Activated CD4-positive, alpha-beta T cell treated with anti-CD3 and anti-CD28 coated beads for 36 hours (primary cell): ENCODE results near the gene MARS2. TPM values are rescaled to one million over a fixed set of nuclear protein-coding genes. Genes with fewer than 3 reads are reported as not detected.
"Not testable (repeated sequence)": the region's sequence is repeated elsewhere in the genome, so short reads cannot be mapped to it uniquely, and the experiment has no call there.

Experiments used
- ATAC-seq: fragments of 200-7000 bp; cut with Tn5 transposase; one replicate; pipeline ENCODE4 v1.10.0; 2021; ENCODE audit warnings: mild to moderate bottlenecking, moderate library complexity
- CTCF ChIA-PET: fragments of 350-600 bp; sonication (Branson Sonifier 250); formaldehyde crosslinking; loops from one replicate; lab custom pipeline; 2021; ENCODE audit warnings: antibody characterized with exemption; lab: Charles Lee
- POLR2A ChIA-PET: fragments of 350-600 bp; sonication (Branson Sonifier 250); formaldehyde crosslinking; loops from one replicate; lab custom pipeline; 2021; ENCODE audit warnings: antibody characterized with exemption, inconsistent platforms; lab: Charles Lee
- DNase-seq: peaks from one replicate; pipeline ENCODE4 v3.0.0-alpha.2; 2020
- H3K27ac Mint-ChIP-seq: one replicate; pipeline ENCODE4 v1.8.0; 2021; ENCODE audit warnings: mixed read lengths
- H3K27me3 Mint-ChIP-seq: one replicate; pipeline ENCODE4 v1.8.0; 2021; ENCODE audit warnings: mixed read lengths
- H3K36me3 Mint-ChIP-seq: one replicate; pipeline ENCODE4 v1.8.0; 2021; ENCODE audit warnings: low read depth, mixed read lengths
- H3K4me1 Mint-ChIP-seq: one replicate; pipeline ENCODE4 v1.8.0; 2021; ENCODE audit warnings: mixed read lengths
- H3K4me3 Mint-ChIP-seq: one replicate; pipeline ENCODE4 v1.8.0; 2021; ENCODE audit warnings: mild to moderate bottlenecking, moderate library complexity, mixed read lengths
- H3K9me3 Mint-ChIP-seq: one replicate; pipeline ENCODE4 v1.8.0; 2021; ENCODE audit warnings: low read depth, mixed read lengths
- intact Hi-C, 2 experiments: fragments of 100-400 bp; cut with DNase I in 1 of 2; cut with micrococcal nuclease in 1 of 2; formaldehyde crosslinking; loops; one replicate each; pipeline versions ENCODE4 v1.14.2 to v1.15.1; 2022 to 2024; cut with DNase I, micrococcal nuclease
- total RNA-seq, 2 experiments: library from RNA; stranded (reverse); gene quantifications; one replicate each; pipeline ENCODE4 v1.2.3, GENCODE V29; 2021

Gene MARS2
- total RNA-seq, 2 experiments from 2014 or later = 9.2 to 12.1 TPM

- POLR2A ChIA-PET = no interaction called here
Measured at GRCh38 chr2:197675711-197676188, 29.4 kb upstream of the MARS2 start.

GRCh38 chr2:197677056-197677455 is 28.1 kb upstream of the MARS2 start:
- ChIA-PET CTCF (no interaction called here), POLR2A (no interaction called here)
- peaks cover 22% of the 10 kb centered on the region for H3K27me3 Mint-ChIP-seq
- intact Hi-C loops = no loop called here
- no peak overlapping the region for H3K4me3 Mint-ChIP-seq
- no peak overlapping the region for H3K27ac Mint-ChIP-seq
- no peaks in the 10 kb centered on the region for H3K4me1 Mint-ChIP-seq
- no peaks in the 10 kb centered on the region for H3K9me3 Mint-ChIP-seq
- no peaks in the 10 kb centered on the region for H3K36me3 Mint-ChIP-seq
- ATAC-seq = no peak
- no peak for DNase-seq

More at GRCh38 chr2:197675711-197676188, 29.4 kb upstream of the MARS2 start:
- Mint-ChIP-seq H3K36me3 (no peaks in the 10 kb centered on the region), H3K9me3 (no peaks in the 10 kb centered on the region), H3K27me3 (peaks cover 24% of the 10 kb centered on the region), H3K4me3 (no peak overlapping the region), H3K27ac (no peak overlapping the region), H3K4me1 (no peaks in the 10 kb centered on the region)
- DNase-seq (no peak), ATAC-seq (no peak)
- intact Hi-C loops = no loop called here
- CTCF ChIA-PET = interaction anchor here (0.7 kb wide), 1 partner anchor 582 kb away, joined by 4 read pairs; no protein-coding TSS in a partner anchor

- Mint-ChIP-seq H3K4me3 (no peak overlapping the region), H3K4me1 (no peaks in the 10 kb centered on the region), H3K9me3 (no peaks in the 10 kb centered on the region), H3K27ac (no peak overlapping the region), H3K27me3 (peaks cover 22% of the 10 kb centered on the region), H3K36me3 (no peaks in the 10 kb centered on the region)
- intact Hi-C loops = no loop called here
- ATAC-seq (peak; percentile 58), DNase-seq (no peak)
- ChIA-PET CTCF (no interaction called here), POLR2A (no interaction called here)
Measured at GRCh38 chr2:197677483-197677882, 27.7 kb upstream of the MARS2 start.

DNA sequence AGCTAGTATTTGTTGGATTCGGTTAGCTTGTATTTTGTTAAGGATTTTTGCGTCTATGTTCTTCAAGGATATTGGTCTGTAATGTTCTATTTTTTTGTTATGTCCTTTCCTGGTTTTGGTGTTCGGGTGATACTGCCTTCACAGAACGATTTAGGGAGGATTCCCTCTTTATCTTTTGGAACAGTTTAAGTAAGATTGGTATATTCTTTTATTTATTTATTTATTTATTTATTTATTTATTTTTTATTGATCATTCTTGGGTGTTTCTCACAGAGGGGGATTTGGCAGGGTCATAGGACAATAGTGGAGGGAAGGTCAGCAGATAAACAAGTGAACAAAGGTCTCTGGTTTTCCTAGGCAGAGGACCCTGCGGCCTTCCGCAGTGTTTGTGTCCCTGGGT is 10.0 kb upstream of the MARS2 start:
- intact Hi-C loops, H3K27ac Mint-ChIP-seq, DNase-seq, ATAC-seq, H3K4me1 Mint-ChIP-seq, H3K4me3 Mint-ChIP-seq, H3K36me3 Mint-ChIP-seq, POLR2A ChIA-PET, H3K27me3 Mint-ChIP-seq, H3K9me3 Mint-ChIP-seq: not testable (repeated sequence)
- CTCF ChIA-PET = interaction anchor here (0.6 to 1.0 kb wide), 2 partner anchors 37 to 524 kb away, joined by 3 read pairs; no protein-coding TSS in a partner anchor

GRCh38 chr2:197695971-197696370 is 9.2 kb upstream of the MARS2 start:
- H3K36me3 Mint-ChIP-seq, DNase-seq, H3K4me3 Mint-ChIP-seq, H3K27ac Mint-ChIP-seq, intact Hi-C loops, H3K4me1 Mint-ChIP-seq, POLR2A ChIA-PET, H3K27me3 Mint-ChIP-seq, ATAC-seq, CTCF ChIA-PET, H3K9me3 Mint-ChIP-seq: not testable (repeated sequence)

- H3K4me1 Mint-ChIP-seq = peaks cover 13% of the 10 kb centered on the region
- intact Hi-C loops, H3K4me3 Mint-ChIP-seq, DNase-seq, CTCF ChIA-PET, H3K27ac Mint-ChIP-seq, POLR2A ChIA-PET, H3K9me3 Mint-ChIP-seq, H3K27me3 Mint-ChIP-seq, ATAC-seq, H3K36me3 Mint-ChIP-seq: not testable (repeated sequence)
Measured at GRCh38 chr2:197696571-197696970, 8.6 kb upstream of the MARS2 start.

- H3K4me3 Mint-ChIP-seq, DNase-seq, H3K27ac Mint-ChIP-seq, POLR2A ChIA-PET, H3K9me3 Mint-ChIP-seq, ATAC-seq, H3K36me3 Mint-ChIP-seq, H3K27me3 Mint-ChIP-seq, CTCF ChIA-PET: not testable (repeated sequence)
- H3K4me1 Mint-ChIP-seq = peaks cover 15% of the 10 kb centered on the region
- intact Hi-C loops = loop anchor here (5.0 to 10.0 kb wide), 5 partner anchors 97 to 1765 kb away; no protein-coding TSS in a partner anchor
Measured at GRCh38 chr2:197699724-197700123, 5.4 kb upstream of the MARS2 start.

DNA sequence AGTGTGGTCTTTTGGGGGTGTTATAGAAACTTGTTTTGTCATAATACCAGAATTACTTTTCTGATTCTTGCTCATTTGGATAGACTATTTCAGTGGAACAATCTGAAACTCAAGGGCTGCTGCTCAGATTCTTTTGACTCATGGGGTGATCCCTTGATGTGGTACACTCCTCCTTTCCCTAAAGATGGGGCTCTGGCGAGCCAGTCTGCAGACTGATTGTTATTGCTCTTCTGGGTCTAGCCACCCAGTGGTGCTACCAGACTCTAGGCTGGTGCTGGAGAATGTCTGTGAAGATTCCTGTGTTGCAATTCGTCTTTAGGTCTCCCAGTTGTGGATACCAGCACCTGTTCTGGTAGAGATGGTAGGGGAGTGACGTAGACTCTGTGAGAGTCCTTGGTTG is 4.2 kb upstream of the MARS2 start:
- peaks cover 2% of the 10 kb centered on the region for H3K27me3 Mint-ChIP-seq
- H3K27ac Mint-ChIP-seq = no peak overlapping the region
- H3K4me3 Mint-ChIP-seq = no peak overlapping the region
- peaks cover 16% of the 10 kb centered on the region for H3K4me1 Mint-ChIP-seq
- H3K36me3 Mint-ChIP-seq = no peaks in the 10 kb centered on the region
- H3K9me3 Mint-ChIP-seq = no peaks in the 10 kb centered on the region
- intact Hi-C loops = loop anchor here (5.0 to 10.0 kb wide), 5 partner anchors 99 to 1764 kb away; no protein-coding TSS in a partner anchor
- DNase-seq = peak; percentile 39
- ATAC-seq = peak; percentile 12
- ChIA-PET CTCF (interaction anchor here (1.5 kb wide), 1 partner anchor 20 kb away, joined by 4 read pairs; no protein-coding TSS in a partner anchor), POLR2A (no interaction called here)

- DNase-seq (no peak), ATAC-seq (peak; percentile 34)
- Mint-ChIP-seq H3K4me3 (peak overlapping the region; percentile 80), H3K4me1 (peaks cover 34% of the 10 kb centered on the region), H3K9me3 (no peaks in the 10 kb centered on the region), H3K36me3 (peaks cover 16% of the 10 kb centered on the region), H3K27ac (peak overlapping the region; percentile 94), H3K27me3 (peaks cover 2% of the 10 kb centered on the region)
- ChIA-PET CTCF (interaction anchor here (0.6 to 1.0 kb wide), 3 partner anchors 10 to 362 kb away, joined by 3 read pairs; no protein-coding TSS in a partner anchor), POLR2A (interaction anchor here (1.0 kb wide), 1 partner anchor 205 kb away, joined by 3 read pairs; the partner anchor contains the start of gene HSPD1)
- intact Hi-C loops = loop anchor here (1.0 to 10.0 kb wide), 16 partner anchors 100 to 1760 kb away; partner anchors contain the start of genes COQ10B (in 2 of the 2), HSPE1 (in 2 of the 2), CCDC150 (in 1 of the 2) and MOB4 (in 1 of the 2)
Measured at GRCh38 chr2:197704434-197705120, 592 bp upstream of the MARS2 start.

GRCh38 chr2:197705912-197706838 is 1.0 kb downstream of the MARS2 start:
- H3K27ac Mint-ChIP-seq = peak overlapping the region; percentile 85
- intact Hi-C loops = loop anchor here (1.0 to 10.0 kb wide), 17 partner anchors 81 to 1759 kb away; partner anchors contain the start of genes COQ10B (in 2 of the 2), HSPE1 (in 2 of the 2), CCDC150 (in 1 of the 2) and MOB4 (in 1 of the 2)
- no peaks in the 10 kb centered on the region for H3K9me3 Mint-ChIP-seq
- ChIA-PET POLR2A (no interaction called here), CTCF (interaction anchor here (0.6 to 4.1 kb wide), 14 partner anchors 8 to 1018 kb away, joined by 3 to 31 read pairs (median 3); no protein-coding TSS in a partner anchor)
- peaks cover 36% of the 10 kb centered on the region for H3K4me1 Mint-ChIP-seq
- DNase-seq = peak; percentile 23
- H3K4me3 Mint-ChIP-seq = peak overlapping the region; percentile 80
- H3K27me3 Mint-ChIP-seq = peaks cover 2% of the 10 kb centered on the region
- ATAC-seq = no peak
- peaks cover 26% of the 10 kb centered on the region for H3K36me3 Mint-ChIP-seq

- Mint-ChIP-seq H3K4me1 (peaks cover 36% of the 10 kb centered on the region), H3K36me3 (peaks cover 31% of the 10 kb centered on the region), H3K4me3 (peak overlapping the region; percentile 80), H3K9me3 (no peaks in the 10 kb centered on the region), H3K27ac (no peak overlapping the region), H3K27me3 (peaks cover 2% of the 10 kb centered on the region)
- intact Hi-C loops = loop anchor here (1.0 to 10.0 kb wide), 11 partner anchors 71 to 1758 kb away; partner anchors contain the start of genes COQ10B (in 1 of the 2) and MOB4 (in 1 of the 2)
- ChIA-PET CTCF (interaction anchor here (0.6 to 4.1 kb wide), 11 partner anchors 9 to 1715 kb away, joined by 3 to 31 read pairs (median 4); no protein-coding TSS in a partner anchor), POLR2A (no interaction called here)
- no peak for DNase-seq
- no peak for ATAC-seq
Measured at GRCh38 chr2:197706839-197707207, 1.7 kb downstream of the MARS2 start.
